NCI-H226 (cell line): ENCODE results near the gene MTUS2.

Experiments
- DNase-seq: peaks from one replicate; pipeline ENCODE4 v3.0.0-alpha.2; 2015

The MTUS2 gene

GRCh38 chr13:29536853-29537252 lies 716.7 kb downstream of the MTUS2 start:
- DNase-seq: no peak

- DNase-seq: no peak
These were observed 717.9 kb downstream of the MTUS2 start for GRCh38 chr13:29537736-29538651.

GRCh38 chr13:29538652-29539040 lies 718.5 kb downstream of the MTUS2 start:
- no peak for DNase-seq

GRCh38 chr13:29539856-29540255 lies 719.7 kb downstream of the MTUS2 start:
- DNase-seq: no peak

GRCh38 chr13:29540334-29540733 lies 720.2 kb downstream of the MTUS2 start:
- no peak for DNase-seq

GRCh38 chr13:29540799-29541198 lies 720.7 kb downstream of the MTUS2 start:
- DNase-seq: no peak

GRCh38 chr13:29541400-29541799 lies 721.3 kb downstream of the MTUS2 start:
- DNase-seq: no peak

GRCh38 chr13:29542381-29542780 lies 722.2 kb downstream of the MTUS2 start:
- DNase-seq: no peak

- peak; percentile 12 for DNase-seq
These were observed 723.4 kb downstream of the MTUS2 start for GRCh38 chr13:29543230-29544215.

- no peak for DNase-seq
These were observed 725.8 kb downstream of the MTUS2 start for GRCh38 chr13:29545988-29546387.

- DNase-seq: no peak
These were observed 726.5 kb downstream of the MTUS2 start for GRCh38 chr13:29546662-29547061.

- no peak for DNase-seq
These were observed 727.0 kb downstream of the MTUS2 start for GRCh38 chr13:29547153-29547552.

- DNase-seq: no peak
These were observed 728.6 kb downstream of the MTUS2 start for GRCh38 chr13:29548722-29549121.

- no peak for DNase-seq
These were observed 730.4 kb downstream of the MTUS2 start for GRCh38 chr13:29550430-29550988.

GRCh38 chr13:29551214-29551613 lies 731.1 kb downstream of the MTUS2 start:
- no peak for DNase-seq
